GM19452 (cell line): Measurements from ENCODE around the gene FILIP1L.
A peak's percentile ranks its signal among the peaks of the same experiment; 100 is the strongest.
"Not testable (repeated sequence)": the region's sequence is repeated elsewhere in the genome, so short reads cannot be mapped to it uniquely, and the experiment has no call there.

ENCODE experiments used
- ATAC-seq: cut with Tn5 transposase; IDR thresholded peaks from one replicate; pipeline ENCODE4 v1.9.1; 2021; ENCODE audit not compliant: unreplicated experiment

FILIP1L gene

GRCh38 chr3:100075851-100076730 lies 38.2 kb downstream of the FILIP1L start:
- no peak for ATAC-seq

- ATAC-seq: no peak
These were observed 39.1 kb downstream of the FILIP1L start for GRCh38 chr3:100075196-100075595.

GRCh38 chr3:100073714-100074307 lies 40.5 kb downstream of the FILIP1L start:
- peak; percentile 45 for ATAC-seq

- no peak for ATAC-seq
These were observed 41.1 kb downstream of the FILIP1L start for GRCh38 chr3:100073049-100073713.

GRCh38 chr3:100072326-100073048 lies 41.8 kb downstream of the FILIP1L start:
- peak; percentile 51 for ATAC-seq

- ATAC-seq: no peak
These were observed 44.8 kb downstream of the FILIP1L start for GRCh38 chr3:100069472-100069871.

- peak; percentile 64 for ATAC-seq
These were observed 45.5 kb downstream of the FILIP1L start for GRCh38 chr3:100068826-100069225.

GRCh38 chr3:100067589-100067988 lies 46.7 kb downstream of the FILIP1L start:
- no peak for ATAC-seq

- ATAC-seq: no peak
These were observed 50.3 kb downstream of the FILIP1L start for GRCh38 chr3:100063929-100064461.

GRCh38 chr3:100062665-100063064 lies 51.6 kb downstream of the FILIP1L start:
- ATAC-seq: no peak

GRCh38 chr3:100060685-100061484 lies 53.4 kb downstream of the FILIP1L start:
- ATAC-seq: peak; percentile 85

- ATAC-seq: no peak
These were observed 54.8 kb downstream of the FILIP1L start for GRCh38 chr3:100059472-100059871.

- ATAC-seq: no peak
These were observed 56.4 kb downstream of the FILIP1L start for GRCh38 chr3:100057716-100058575.

GRCh38 chr3:100053951-100054620 lies 60.2 kb downstream of the FILIP1L start:
- ATAC-seq: no peak

GRCh38 chr3:100051513-100051912 lies 62.8 kb downstream of the FILIP1L start:
- ATAC-seq: not testable (repeated sequence)

GRCh38 chr3:100048248-100048647 lies 66.1 kb downstream of the FILIP1L start:
- no peak for ATAC-seq

- peak; percentile 75 for ATAC-seq
These were observed 66.7 kb downstream of the FILIP1L start for GRCh38 chr3:100047455-100048141.

- no peak for ATAC-seq
These were observed 67.3 kb downstream of the FILIP1L start for GRCh38 chr3:100046986-100047385.
